Stimulated activated CD8-positive, alpha-beta memory T cell treated with anti-CD3 and anti-CD28 coated beads, Interleukin-2, amount 100 ng/mL, for 48 hours (primary cell): ENCODE results near the gene SLC12A7.

Source experiments
- DNase-seq, 2 donors: peaks; one replicate each; pipeline ENCODE4 v3.0.0-alpha.2; 2020; ENCODE audit warnings: low read depth in 2 of 2

The SLC12A7 gene

DNA sequence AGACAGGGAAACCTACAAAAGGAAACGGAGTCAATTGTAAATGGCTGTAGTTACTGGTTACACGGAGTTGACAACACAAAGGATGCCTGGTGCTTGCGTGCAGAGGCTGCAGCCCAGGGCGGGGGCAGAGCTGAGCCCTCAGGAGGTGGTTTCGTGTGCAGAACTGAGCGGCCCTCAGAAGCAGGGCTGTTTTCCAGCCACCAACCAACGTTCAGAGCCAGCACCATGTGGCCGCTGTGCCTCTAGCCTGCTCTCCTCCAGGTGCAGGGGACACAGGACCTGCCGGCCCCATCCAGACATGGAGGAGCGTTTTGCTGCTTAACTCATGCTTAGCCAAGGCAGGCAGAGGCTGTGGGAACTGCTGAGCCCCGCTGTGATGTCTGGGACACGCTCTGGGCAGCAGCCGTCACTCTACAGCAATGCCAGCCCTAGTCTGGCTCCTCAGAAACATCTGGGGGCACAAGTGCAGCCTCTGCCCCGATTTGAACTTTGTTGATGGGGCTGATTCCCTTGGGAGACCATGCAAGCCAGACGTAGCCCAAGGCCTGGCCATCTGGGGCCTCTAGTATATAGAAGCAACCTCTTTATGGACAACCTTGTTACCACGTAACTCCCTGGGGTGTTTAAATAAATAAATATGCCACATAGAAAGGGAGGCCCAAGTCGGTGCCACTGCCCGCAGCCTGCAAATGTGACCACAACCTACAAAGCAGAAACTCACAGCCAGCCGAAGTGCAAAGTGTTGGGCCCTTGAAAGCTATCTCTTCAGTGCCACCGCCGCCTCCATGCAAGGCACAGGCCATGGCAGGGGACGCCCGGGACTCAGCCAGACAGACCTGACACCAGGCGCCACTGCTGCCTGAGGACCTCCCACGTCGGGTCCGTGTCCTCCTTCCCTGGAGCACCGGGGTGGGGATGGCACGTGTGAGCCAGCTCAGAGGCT lies 61.2 kb downstream of the SLC12A7 start:
- no peak for DNase-seq

GRCh38 chr5:1048861-1049838 lies 62.7 kb downstream of the SLC12A7 start:
- no peak for DNase-seq

DNA sequence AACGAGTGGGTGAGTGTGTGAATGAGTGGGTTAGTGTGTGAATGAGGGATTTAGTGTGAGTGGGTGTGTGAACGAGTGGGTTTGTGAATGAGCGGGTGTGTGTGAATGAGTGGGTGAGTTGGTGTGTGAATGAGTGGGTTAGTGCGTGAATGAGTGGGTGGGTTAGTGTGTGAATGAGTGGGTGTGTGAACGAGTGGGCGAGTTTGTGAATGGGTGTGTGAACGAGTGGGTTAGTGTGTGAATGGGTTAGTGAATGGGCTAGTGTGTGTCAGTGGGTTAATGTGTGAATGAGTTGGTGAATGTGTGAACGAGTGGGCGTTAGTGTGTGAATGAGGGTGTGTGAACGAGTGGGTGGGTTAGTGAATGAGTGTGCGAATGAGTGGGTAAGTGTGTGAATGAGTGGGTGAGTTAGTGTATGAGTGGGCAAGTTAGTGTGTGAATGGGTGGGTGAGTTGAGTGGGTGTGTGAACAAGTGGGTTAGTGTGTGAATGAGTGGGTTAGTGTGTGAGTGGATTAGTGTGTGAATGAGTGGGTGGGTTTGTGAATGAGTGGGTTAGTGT lies 63.6 kb downstream of the SLC12A7 start:
- no peak for DNase-seq

DNA sequence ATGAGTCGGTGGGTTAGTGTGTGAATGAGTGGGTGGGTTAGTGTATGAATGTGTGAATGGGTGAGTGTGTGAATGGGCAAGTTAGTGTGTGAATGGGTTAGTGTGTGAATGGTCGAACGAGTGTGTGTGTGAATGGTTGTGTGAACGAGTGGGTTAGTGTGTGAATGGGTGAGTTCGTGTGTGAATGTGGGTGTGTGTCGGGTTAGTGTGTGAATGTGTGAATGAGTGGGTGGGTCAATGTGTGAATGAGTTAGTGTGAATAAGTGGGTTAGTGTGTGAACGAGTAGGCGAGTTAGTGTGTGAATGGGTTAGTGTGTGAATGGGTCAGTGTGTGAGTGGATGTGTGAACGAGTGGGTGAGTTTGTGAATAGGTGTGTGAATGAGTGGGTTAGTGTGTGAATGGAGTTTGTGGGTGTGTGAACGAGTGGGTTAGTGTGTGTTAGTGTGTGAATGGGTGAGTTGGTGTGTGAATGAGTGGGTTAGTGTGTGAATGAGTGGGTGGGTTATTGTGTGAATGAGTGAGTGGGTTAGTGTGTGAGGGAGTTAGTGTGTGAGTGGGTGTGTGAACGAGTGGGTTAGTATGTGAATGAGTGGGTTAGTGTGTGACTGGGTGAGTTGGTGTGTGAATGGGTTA lies 64.4 kb downstream of the SLC12A7 start:
- DNase-seq, result no peak

DNA sequence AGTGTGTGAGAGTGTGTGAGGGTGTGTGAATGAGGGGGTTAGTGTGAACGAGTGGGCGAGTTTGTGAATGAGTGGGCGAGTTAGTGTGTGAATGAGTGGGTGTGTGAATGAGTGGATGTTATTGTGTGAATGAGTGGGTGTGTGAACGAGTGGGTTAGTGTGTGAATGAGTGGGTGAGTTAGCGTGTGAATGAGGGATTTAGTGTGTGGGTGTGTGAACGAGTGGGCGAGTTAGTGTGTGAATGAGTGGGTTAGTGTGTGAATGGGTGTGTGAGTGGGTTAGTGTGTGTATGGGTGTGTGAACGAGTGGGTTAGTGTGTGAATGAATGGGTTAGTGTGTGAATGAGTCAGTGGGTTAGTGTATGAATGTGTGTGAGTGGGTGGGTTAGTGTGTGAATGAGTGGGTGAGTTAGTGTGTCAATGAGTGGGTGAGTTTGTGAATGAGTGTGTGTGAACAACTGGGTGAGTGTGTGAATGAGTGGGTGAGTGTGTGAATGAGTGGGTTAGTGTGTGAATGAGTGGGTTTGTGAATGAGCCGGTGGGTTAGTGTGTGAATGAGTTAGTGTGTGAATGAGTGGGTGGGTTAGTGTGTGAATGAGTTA lies 65.8 kb downstream of the SLC12A7 start:
- DNase-seq, result no peak

- DNase-seq, result no peak
Observed at GRCh38 chr5:1044117-1044516, 67.7 kb downstream of the SLC12A7 start.

GRCh38 chr5:1043327-1043726 lies 68.5 kb downstream of the SLC12A7 start:
- DNase-seq, result no peak

- DNase-seq, result no peak
Observed at GRCh38 chr5:1042626-1043025, 69.2 kb downstream of the SLC12A7 start.

GRCh38 chr5:1041225-1042143 lies 70.4 kb downstream of the SLC12A7 start:
- DNase-seq, result no peak

DNA sequence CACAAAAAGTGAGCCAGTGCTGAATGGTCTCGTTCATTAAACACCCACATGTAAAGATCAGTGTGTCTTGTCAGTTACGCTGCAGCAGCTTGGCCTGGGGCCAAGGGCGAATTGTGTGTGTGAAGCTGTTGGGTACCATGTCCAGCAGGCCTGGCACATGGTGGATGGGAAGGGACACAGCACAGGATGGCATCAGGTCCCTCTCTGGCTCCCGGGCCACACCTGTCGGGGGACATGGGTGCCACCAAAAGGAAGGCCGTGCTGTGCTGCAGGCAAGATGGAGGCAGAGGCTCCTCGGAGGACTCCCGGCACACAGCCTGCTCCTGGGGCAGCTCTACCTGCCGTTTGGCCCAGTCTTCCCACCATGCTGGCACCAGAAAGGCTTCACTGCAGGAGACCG lies 71.3 kb downstream of the SLC12A7 start:
- DNase-seq, result no peak

- DNase-seq, result no peak
Observed at GRCh38 chr5:1039706-1040260, 72.1 kb downstream of the SLC12A7 start.

- no peak for DNase-seq
Observed at GRCh38 chr5:1039210-1039548, 72.7 kb downstream of the SLC12A7 start.

- DNase-seq, result no peak
Observed at GRCh38 chr5:1038417-1039209, 73.2 kb downstream of the SLC12A7 start.

DNA sequence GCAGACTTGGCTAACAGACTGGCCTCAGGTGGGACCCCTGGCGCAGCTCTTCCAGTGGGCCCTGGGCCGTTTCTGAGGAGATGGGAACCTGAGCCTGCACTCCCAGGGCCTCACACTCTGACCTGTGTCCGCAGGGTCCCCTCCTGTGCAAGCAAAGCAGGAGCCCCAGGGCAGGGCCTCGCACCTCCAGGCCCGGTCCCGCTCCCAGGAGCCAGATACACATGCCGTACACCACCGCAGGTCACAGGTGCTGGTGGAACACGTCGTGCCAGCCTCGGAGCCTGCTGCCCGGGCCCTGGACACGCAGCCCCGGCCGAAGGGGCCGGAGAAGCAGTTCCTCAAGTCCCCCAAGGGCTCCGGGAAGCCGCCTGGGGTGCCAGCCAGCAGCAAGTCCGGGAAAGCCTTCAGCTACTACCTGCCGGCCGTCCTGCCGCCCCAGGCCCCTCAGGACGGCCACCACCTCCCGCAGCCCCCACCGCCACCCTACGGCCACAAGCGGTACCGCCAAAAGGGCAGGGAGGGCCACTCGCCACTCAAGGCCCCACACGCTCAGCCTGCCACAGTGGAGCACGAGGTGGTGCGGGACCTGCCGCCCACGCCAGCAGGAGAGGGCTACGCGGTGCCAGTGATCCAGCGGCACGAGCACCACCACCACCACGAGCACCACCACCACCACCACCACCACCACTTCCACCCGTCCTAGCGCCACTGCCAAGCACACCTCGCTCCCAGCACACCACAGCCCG lies 74.0 kb downstream of the SLC12A7 start:
- no peak for DNase-seq

- DNase-seq, result no peak
Observed at GRCh38 chr5:1037123-1037670, 74.7 kb downstream of the SLC12A7 start.

DNA sequence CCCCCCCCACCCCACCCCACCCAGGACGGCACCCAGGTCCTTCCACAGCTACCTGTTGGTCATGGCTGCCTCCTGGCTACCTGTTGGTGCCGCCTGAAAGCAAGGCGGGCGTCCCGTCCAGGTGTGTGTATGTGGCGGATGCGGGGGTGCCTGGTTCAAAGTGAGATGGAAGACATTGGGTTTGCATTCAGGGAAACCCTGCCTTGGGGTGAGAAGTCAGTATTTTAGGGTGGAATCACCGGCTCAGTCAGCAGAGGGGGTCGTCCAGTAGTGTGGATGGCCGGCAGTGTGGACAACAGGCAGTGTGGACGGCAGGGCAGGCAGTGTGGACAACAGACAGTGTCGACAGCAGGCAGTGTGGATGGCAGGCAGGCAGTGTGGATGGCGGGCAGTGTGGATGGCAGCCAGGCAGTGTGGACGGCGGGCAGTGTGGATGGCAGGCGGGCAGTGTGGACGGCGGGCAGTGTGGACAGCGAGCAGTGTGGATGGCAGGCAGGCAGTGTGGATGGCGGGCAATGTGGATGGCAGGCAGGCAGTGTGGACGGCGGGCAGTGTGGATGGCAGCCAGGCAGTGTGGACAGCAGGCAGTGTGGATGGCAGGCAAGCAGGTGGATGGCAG lies 75.2 kb downstream of the SLC12A7 start:
- DNase-seq, result no peak
